HuH-7 (cell line): ENCODE data around the gene RAET1G.
"Not testable (repeated sequence)": the region's sequence is repeated elsewhere in the genome, so short reads cannot be mapped to it uniquely, and the experiment has no call there.

Experiments used
- DNase-seq: peaks from one replicate; pipeline ENCODE4 v3.0.0; 2011; ENCODE audit warnings: low spot score

RAET1G gene

DNA sequence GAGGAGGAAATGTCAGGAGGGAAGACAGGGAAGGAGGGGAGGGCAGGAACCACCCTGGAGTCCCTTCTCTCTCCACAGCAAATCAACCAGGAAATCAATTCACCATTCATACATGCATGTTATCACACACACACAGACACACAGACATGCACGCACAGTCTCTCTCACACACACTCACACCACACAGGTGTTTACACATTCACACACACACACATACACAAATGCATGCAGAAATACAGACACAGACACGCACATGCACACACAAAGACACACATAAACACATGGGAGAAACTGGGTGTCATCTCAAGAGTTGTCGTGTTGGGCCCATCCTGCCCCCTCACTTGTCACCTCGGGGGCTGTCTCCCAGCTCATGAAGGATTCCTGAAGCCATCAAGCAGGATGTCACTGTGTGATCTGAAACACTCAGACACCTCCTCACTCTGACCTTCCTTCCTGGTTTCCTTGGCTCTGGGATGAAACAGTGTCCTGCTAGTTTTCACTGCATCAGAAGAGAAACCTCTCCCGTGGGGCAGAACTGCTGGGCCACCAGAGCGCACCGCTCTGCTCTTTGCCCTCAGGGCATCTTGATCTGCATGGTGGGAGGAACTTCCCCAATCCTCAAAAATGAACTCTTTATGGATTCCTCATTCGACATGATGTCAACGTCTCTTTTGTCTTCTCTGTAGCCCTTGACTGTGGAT lies 9.2 kb downstream of the RAET1G start:
- DNase-seq: no peak

DNA sequence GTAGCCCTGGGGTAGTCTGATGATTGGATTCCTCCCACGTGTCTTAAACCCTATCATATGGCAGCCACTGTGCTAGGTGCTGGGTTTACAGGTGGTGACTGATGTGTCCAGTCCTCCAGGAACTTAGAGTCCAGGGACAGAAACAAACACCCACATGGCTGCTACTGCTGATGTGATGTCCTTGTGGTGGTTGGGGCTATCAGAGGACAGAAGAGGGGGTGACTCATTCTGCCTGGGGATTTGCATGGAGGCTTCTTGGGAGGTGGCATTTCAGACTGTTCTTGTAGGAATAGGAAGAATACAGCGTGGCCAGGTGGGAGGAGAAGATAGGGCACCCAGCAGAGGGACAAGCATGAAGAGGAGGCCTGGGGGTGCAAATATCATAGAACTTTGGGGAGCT lies 9.8 kb downstream of the RAET1G start:
- no peak for DNase-seq

DNA sequence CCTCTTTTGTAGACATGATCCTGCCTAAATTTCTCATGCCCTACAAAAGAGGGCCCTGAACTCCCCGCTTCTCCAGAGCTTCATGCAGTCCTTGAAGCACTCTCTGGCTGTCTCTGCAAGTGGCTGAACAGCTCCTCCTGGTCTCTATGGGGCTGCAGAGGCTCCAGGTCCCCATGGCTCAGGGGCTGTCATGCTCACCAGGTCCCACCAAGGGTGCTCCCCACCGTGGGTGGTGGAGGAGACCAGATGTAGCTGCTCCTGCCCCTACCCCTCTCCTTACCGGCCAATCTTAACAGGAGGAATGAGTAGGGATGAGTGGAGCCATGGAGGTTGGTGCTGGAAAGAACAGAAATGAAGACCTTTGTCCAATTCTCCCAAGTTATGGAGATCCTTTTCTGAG lies 10.2 kb downstream of the RAET1G start:
- DNase-seq: not testable (repeated sequence)

DNA sequence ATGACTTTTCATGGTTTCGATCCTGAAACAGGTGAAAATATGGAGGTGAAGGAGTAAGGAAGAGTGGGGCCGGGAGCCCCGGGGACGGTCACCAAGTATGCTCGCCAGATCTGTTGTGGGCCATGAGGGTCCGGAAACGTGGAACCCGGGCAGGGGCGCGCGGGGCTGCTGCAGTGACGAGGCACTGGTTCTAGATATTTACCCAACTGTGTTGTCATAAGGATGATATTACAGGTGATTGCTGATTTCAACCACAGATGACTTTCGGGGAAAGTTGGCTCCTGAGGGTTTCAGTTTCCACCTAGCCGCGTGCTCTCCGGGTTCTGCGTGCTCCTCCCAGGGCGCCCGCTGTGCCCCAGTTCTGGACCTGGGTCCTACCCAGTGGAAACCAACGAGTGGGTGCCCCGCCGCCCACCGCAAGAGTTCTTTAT lies 12.2 kb downstream of the RAET1G start:
- no peak for DNase-seq

DNA sequence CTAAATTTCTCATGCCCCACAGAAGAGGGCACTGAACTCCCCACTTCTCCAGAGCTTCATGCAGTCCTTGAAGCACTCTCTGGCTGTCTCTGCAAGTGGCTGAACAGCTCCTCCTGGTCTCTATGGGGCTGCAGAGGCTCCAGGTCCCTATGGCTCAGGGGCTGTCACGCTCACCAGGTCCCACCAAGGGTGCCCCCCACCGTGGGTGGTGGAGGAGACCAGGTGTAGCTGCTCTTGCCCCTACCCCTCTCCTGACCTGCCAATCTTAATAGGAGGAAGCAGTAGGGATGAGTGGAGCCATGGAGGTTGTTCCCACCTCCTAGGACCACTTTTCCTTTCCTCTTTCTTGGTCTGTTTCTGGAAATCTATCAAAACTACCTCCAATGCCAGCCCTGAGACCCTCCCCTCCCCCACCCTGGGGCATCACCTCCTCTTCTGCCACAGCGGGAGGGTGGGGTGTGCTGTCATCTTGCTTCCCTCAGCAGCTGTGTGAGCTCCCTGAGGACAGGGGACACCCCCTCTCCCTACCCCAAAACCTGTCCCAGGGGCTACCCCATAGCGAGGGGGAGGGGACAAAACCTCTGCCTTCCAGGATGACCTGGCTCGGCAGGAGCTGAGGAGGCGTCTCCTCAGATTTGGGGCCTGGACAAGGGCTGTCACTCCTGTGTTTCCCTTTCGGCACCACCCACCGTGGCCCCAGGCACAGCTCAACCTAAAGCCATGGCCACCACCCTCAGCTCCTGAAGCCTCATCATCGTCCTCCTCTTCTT lies 13.0 kb downstream of the RAET1G start:
- no peak for DNase-seq

DNA sequence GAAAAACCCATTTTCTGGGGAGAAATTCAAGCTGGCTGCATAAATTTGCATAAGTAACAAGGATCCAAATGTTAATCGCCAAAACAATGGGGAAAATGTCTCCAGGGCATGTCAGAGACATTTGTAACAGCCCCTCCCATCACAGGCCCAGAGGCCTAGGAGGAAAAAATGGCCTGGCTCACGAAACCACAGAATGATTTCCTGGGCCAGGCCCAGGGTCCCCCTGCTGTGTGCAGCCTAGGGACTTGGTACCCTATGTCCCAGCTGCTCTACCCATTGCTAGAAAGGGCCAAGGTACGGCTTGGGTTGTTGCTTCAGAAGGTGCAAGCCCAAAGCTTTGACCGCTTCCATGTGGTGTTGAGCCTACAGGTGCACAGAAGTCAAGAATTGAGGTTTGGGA lies 14.4 kb downstream of the RAET1G start:
- not testable (repeated sequence) for DNase-seq

DNA sequence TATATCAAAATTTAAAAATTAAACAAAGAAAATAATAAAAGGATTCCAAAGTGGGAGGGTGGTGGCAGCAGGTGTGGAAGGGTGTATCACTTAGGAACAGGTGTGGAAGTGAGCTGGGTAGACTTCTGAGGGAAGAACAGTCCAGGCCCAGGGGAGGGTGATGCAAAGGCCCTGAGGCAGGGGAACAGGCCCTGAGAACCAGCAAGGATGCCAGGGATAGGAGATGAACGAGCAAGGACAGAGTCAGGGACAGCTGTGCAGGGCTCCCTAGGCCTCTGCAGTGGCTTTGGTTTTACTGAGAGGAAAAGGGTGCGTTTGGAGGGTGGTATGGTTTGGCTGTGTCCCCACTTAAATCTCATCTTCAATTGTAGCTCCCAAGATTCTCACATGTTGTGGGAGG lies 15.6 kb downstream of the RAET1G start:
- no peak for DNase-seq

DNA sequence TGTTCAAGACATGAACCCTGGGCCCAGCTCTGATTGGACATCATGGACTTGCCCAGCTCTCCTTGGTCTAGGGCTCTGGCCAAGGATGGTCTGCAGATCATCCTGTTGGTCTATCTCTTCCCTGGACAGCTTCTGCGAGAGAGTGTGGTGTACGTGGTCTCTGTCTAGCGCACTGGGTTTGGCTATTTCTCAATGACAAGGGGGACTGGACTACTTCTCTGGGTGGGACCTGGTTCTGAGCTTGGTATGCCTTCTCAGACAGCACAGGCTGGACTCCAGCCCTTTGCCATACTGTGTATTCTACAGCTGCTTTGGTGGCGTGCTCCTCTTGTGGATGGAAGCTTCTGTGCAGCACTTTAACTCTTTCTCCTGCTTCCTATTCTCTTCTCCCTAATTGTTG lies 16.5 kb downstream of the RAET1G start:
- DNase-seq: no peak

DNA sequence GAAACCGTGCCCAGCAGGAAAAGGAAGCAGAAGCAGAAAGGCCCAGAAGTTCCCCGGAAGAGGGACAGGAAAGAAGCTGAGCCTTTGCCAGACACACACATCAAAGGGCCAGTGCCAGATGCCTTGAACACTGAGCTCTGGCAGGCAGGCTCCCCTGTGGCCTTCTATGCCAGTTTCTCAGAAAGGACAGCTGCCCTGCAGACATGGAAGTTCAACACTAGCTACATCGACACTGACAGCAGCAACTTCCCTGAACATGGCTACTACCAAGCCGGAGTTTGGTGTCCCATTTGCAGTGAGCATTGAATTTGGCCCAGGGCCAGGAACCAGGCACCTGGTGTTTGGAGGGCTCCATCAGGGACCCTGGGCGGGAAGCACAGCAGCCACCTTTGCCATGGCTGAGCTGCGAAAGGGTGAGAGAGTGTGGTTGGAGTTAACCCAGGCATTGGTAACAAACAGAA lies 17.0 kb downstream of the RAET1G start:
- DNase-seq: no peak

DNA sequence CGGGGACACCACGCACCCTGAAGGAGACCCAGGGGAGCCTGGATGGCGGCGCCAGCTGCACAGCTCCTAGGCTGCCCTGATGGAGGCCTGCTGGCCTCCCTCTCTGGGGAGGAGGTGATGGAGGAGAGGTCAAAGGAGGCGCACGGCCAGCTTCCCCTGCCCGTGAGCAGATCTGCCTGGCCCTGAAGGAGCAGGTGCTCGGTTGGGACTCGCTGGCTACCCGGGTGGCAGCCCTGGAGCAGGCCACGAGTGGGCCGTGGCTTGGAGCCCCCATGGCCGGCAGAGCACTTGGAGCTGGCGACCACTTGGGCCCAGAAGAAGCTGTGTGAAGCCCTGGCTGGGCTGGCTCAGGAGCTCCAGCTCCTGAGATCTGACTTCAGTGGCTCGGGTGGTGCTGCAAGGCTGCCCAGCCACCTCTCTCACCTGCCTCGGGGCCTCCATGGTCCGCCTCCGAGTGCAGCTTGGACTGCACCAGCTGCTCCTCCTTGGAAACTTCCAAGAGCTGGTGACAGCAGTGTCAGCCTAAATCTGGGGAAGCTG lies 17.5 kb downstream of the RAET1G start:
- DNase-seq: no peak

DNA sequence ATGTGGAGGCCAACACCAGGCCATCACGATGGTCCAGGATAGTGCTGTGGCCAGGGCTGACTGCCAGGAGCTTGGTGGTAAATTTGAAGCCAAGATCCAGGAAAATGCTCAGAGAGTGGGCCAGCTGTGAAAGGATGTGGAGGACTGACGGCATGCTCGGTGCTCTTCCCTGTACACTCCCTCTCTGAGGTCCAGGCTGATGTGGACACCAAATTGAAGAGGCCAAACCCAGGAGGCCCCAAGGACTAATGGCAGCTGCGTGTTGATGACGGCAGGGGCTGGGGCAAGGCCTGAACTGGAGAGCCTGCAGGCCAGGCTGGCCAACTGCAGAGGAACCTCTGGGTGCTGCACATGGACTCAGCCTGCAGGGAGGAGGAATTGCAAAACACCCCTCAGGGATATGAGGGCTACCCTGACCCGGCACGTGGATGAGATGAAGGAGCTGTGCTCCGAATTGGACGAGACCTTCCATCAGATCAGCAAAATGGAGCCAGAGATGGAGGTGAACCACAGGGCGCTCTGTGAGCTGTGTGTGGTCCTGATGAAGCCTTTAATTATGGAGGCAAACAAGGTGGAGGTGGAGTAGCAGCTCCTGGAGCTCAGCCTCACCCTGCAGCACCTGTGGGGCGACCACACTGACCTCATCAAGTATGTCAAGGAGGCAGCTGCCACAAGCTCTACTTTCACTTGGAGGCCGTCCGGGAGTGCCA lies 18.1 kb downstream of the RAET1G start:
- DNase-seq: no peak

DNA sequence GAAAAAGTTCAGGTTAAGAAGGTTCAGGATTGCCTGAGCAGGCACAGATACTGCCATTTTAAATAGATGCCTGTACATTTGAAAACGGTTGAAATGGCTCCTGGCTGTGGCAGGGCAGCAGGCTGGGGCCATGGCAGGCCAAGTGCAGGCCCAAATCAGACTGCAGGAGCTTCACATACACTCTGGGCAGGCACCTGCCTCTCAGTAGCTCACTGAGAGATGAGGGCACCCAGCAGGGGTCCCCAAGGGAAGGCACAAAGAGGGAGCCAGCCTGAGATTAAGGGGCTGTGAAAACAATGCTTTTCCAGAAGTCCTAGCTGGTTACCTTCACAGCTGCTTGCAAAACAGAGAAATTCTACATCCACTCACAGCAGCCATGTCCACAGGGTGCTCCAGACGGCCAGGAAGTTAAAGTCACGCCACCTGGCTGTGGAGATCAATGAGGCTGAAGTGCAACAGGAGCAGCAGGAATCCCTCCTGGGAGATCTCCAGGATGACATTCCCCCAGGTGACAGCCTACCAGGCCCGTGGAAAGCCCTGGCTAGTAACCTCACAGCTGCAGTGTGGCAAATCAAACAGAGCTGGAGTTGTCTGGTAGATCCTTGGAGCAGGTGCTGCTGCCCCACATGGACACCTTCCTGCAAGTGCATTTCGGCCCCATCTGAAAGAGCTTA lies 18.8 kb downstream of the RAET1G start:
- no peak for DNase-seq

DNA sequence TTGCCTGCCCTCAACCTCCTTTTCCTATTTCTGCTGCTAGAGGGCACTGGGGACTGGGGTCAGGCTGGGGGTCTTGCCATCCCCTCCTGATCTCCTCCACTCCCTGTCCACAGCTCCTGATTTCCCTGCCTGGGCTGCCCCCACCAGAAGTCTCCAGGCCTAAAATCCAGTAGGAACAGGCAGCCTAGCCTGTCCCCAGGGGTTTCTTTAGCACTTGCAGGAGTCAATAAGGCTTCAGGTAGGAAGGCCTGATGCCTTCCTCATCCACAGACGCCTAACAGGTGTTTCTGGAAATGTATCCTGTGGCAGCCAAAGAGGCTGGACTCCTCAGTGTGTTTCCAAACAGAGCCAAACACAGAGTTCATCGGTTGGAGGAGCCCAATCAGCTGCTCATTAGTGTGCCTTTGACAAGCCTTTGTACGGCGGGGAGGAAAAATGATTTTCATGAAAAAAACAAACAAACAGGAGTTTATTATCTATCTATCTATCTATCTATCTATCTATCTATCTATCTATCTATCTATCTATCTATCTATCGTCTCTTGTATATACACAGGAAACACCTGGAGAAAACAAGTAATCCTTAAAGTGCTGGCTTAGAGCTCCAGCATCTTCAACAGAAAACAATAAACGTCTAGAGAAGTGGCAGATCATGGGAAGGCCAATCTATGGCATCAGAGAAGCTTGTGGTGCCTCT lies 21.3 kb downstream of the RAET1G start:
- no peak for DNase-seq

DNA sequence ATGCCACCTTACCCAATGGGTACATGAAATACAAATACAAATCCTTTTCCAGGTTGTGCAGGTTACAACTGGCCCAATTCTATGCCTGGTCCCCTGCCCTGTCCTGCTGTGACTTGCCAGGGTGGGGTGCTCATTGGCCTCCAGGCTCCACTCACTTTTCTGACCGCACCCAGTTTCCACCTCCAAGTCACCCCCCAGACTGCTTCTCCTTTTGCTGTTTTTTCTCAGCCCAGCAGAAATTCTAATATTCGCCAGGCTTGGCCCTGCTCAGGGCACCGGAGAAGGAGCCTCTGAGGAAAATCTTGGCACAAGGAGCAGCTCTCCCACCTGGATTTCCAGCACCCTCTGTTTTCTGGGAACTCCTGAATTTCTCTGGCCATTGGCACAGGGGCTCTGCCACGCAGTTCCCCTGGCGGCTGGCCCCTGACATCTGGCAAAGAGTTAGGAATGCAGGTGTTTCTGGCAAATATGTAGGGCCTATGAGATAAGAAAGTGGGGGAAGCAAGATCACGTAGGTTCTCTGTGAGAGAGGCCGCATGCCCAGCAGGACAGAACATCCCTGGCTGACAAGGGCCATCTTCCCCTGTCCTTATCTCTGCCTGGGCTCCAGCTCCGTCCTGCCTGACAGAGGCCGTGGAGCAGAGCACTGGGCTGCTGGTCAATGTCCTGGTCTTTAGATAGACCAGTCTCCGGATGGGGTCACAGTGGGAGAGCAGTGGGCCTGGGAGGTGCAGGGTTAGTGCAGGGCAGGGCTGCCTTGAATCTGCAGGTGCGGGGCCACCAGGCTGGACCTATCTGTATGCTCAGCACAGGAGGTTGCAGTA lies 22.1 kb downstream of the RAET1G start:
- no peak for DNase-seq

DNA sequence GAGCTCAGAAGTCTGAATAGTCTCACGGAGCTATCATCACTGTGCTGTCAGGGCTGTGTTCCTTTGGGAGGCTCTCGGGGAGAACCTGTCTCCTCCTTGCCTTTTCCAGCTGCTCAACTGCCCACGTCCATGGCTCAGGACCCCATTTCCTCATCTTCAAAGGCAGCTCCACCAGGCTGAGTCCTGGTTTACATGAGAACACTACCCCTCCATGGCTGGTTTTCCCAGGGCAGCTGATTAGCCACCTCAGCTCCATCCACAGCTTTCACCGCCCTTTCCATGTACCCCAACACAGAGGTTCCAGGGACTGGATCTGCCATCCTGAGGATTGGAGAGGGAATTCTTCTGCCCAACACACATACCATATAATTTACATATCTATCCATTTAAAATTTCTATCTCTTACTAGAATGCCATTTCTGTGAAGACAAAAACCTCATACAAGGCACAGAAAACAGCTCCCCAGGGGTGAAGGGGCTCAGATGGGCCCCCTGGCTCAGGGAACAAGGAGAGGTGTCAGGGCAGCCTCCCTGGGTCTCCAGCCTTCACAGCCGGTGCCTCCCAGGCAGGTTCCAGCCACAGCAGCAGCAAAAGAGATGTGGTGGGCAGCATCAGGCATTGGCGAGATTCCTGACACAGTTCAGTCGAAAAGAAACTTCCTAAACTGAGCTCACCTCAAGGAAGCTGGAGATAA lies 22.8 kb downstream of the RAET1G start:
- DNase-seq: no peak

DNA sequence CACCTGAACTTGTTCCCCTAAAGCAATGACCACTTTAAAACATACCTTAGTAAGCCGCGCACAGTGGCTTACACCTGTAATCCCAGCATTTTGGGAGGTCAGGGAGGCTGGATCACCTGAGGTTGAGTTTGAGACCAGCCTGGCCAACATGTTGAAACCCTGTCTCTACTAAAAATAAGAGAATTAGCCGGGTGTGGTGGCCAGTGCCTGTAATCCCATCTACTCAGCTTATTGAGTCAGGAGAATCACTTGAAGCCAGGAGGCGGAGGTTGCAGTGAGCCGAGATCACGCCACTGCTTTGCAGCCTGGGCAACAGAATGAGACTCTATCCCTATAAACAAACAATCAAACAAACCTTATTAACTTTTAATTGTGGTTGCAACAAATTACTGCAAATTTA lies 23.4 kb downstream of the RAET1G start:
- no peak for DNase-seq

DNA sequence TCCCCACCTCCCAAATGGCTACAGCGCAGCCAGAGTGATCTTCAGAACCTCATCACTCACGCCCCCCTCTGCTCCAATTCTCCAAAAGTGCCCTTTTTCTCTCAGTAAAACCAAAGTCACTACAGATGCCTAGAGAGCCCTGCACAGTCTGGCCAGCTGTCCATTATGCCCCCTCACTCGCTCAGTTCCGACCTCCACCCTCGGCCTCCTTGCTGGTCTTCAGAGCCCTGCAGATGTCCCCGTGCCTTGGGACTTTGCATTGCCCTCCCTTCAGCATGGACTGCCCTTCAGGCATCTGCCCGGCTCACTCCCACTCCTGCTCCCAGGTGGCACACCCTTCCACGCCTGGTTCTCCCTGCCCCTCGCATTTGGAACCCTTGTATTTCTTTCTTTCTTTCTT lies 24.0 kb downstream of the RAET1G start:
- no peak for DNase-seq

DNA sequence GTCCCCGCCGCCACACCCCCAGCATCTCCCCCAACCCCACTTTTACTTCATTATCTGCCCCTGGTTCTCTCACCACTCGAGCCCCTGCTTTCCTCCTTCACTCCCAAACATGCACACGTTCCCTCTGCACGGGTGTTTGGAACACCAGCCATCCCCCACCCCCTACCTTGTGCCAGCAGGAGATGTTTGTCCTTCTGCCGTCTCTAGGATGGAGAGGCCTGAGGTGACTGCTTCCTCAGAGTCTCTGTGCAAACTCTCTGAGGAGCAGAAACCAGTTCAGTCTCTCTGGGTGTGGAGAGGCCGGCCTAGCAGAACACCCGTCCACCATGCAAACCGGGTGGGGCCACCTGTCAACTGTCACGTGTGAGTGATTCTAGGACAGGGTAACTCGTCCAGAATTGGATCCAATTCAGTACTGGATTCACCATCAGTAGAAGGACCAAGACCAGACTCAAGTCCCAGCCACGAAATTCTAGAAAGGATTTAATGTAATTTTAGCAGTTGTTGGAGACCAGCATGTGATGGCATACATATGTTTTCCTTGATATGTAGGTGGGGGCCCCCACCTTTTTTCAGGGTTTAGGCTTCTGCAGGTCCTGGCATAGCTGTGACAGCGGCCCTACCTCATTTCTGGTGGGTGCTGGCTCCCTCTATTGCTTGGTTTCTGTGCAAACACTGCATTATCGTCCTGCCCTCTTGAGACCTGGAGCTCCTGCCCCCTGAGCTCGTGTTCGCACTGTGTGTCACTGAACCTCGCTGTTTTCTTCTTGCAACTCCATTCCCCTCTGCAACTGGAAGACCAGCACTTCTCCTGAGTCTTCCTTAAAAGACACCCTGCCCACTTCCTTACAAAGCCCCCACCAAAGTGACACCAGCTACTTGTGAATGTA lies 24.8 kb downstream of the RAET1G start, which contains the start of gene RAET1E:
Gene RAET1E, minus strand, starts transcription at position 259 of the 890 bp plus-strand sequence. CDS start 7,212 bp downstream, outside the sequence.
- no peak for DNase-seq
